K562 (cell line): ENCODE measurements around the gene GDF9. TPM values are rescaled to one million over a fixed set of nuclear protein-coding genes. Genes with fewer than 3 reads are reported as not detected.

ENCODE experiments used
- BRF2 ChIP-seq: IDR thresholded peaks from 3 replicates; pipeline ENCODE4 v1.6.1; 2011; ENCODE audit warnings: borderline replicate concordance, mild to moderate bottlenecking; ENCODE audit not compliant: insufficient read length, insufficient read depth
- CBX2 ChIP-seq: fragments of 200-600 bp; sonication (generic); IDR thresholded peaks from one replicate; pipeline ENCODE4 v1.6.1; 2012; ENCODE audit warnings: mild to moderate bottlenecking, low read length, inconsistent platforms; ENCODE audit not compliant: insufficient read depth, poor library complexity, severe bottlenecking
- CBX3 ChIP-seq, 2 experiments: IDR thresholded peaks; 1 replicate in 1 of 2; 2 replicates in 1 of 2; pipeline ENCODE4 v1.6.1; 2012; ENCODE audit warnings: inconsistent platforms in 2 of 2, low read length in 2 of 2, borderline replicate concordance in 1 of 2, control low read depth in 1 of 2
- GTF2E2 ChIP-seq: fragments of 200-800 bp; sonication (Bioruptor generic); IDR thresholded peaks from 2 replicates; pipeline ENCODE4 v1.6.1; 2016; ENCODE audit warnings: missing genetic modification characterization, missing compliant biosample characterization
- GTF2F1 ChIP-seq: IDR thresholded peaks from 2 replicates; pipeline ENCODE4 v1.6.1; 2011; ENCODE audit warnings: low read depth, low read length, improper control_type of control experiment
- LARP7 ChIP-seq: fragments of 450-650 bp; IDR thresholded peaks from 2 replicates; pipeline ENCODE4 v1.6.1; 2016
- MED1 ChIP-seq: sonication (generic); formaldehyde crosslinking; IDR thresholded peaks from 2 replicates; pipeline ENCODE4 v1.8.1; 2023; ENCODE audit warnings: missing genetic modification reagents, borderline replicate concordance
- NELFE ChIP-seq: IDR thresholded peaks from 2 replicates; pipeline ENCODE4 v1.6.1; 2011; ENCODE audit warnings: mild to moderate bottlenecking; ENCODE audit not compliant: insufficient read depth, insufficient read length
- RFX7 ChIP-seq: fragments of 250-450 bp; sonication (Bioruptor Pico); IDR thresholded peaks from 2 replicates; pipeline ENCODE4 v1.5.1; 2021; ENCODE audit warnings: mild to moderate bottlenecking
- RNF2 ChIP-seq: sonication (generic); IDR thresholded peaks from 2 replicates; pipeline ENCODE4 v1.6.1; 2016
- SMARCA5 ChIP-seq: fragments of 450-650 bp; IDR thresholded peaks from 2 replicates; pipeline ENCODE4 v1.6.1; 2016
- TAF7 ChIP-seq: fragments of 450-650 bp; IDR thresholded peaks from 2 replicates; pipeline ENCODE4 v1.6.1; 2016; ENCODE audit warnings: missing genetic modification characterization, missing compliant biosample characterization
- YY1 ChIP-seq, 3 experiments: IDR thresholded peaks; 2 replicates each; pipeline ENCODE4 v1.6.1; 2011; ENCODE audit warnings: low read length in 2 of 3, mild to moderate bottlenecking in 2 of 3, moderate library complexity in 2 of 3, borderline replicate concordance in 1 of 3, control low read depth in 1 of 3, low read depth in 1 of 3; ENCODE audit not compliant: insufficient read depth in 3 of 3, insufficient replicate concordance in 2 of 3, control insufficient read depth in 1 of 3, insufficient read length in 1 of 3; ENCODE audit errors: extremely low read depth in 1 of 3
- ZC3H4 ChIP-seq: sonication (generic); formaldehyde crosslinking; IDR thresholded peaks from 2 replicates; pipeline ENCODE4 v1.9.0; 2021; ENCODE audit warnings: missing genetic modification reagents, borderline replicate concordance
- ZNF184 ChIP-seq: sonication (generic); formaldehyde crosslinking; IDR thresholded peaks from 2 replicates; pipeline ENCODE4 v1.5.0; 2020; ENCODE audit warnings: missing genetic modification reagents
- ZNF274 ChIP-seq: IDR thresholded peaks from 2 replicates; pipeline ENCODE4 v1.6.1; 2011; ENCODE audit warnings: low read depth, mild to moderate bottlenecking, low read length, moderate library complexity, borderline replicate concordance
- ZNF778 ChIP-seq: fragments of 450-650 bp; formaldehyde crosslinking; IDR thresholded peaks from 2 replicates; pipeline ENCODE4 v1.4.0; 2020; ENCODE audit warnings: mild to moderate bottlenecking, moderate library complexity
- polyA plus RNA-seq, 8 experiments: library from polyadenylated mRNA; depleted of rRNA in 4 of 8; stranded (reverse) in 5 of 8; unstranded in 3 of 8; fragments of >200 nt; fragmentation: Nextera tagmentation in 2 of 8; fragmentation: Illumina TruSeq in 1 of 8; extraction: Ambion mirVana in 2 of 8; extraction: Trizol in 1 of 8; gene quantifications; 2 replicates each; pipeline versions ENCODE4 v1.2.1 to v1.2.3, GENCODE V29; 2011 to 2014; ENCODE audit warnings: inconsistent platforms in 1 of 8, missing spikeins in 1 of 8
- total RNA-seq, 7 experiments: library from RNA; depleted of rRNA in 6 of 7; stranded (reverse); fragments of >200 nt in 6 of 7; fragmentation: Illumina TruSeq in 2 of 7; extraction: Trizol in 2 of 7; gene quantifications; 2 replicates each; pipeline versions ENCODE4 v1.2.1 to v1.2.3, GENCODE V29; 2011 to 2021; ENCODE audit warnings: low replicate concordance in 1 of 7
- TF ChIP-seq, protein P1 (sequence below): fragments of 250-450 bp; sonication (Bioruptor Pico); IDR thresholded peaks from 2 replicates; pipeline ENCODE4 v1.8.0; 2022; ENCODE audit warnings: inconsistent platforms, mild to moderate bottlenecking, moderate library complexity, borderline replicate concordance

Gene GDF9
- total and polyA plus RNA-seq, 9 of the 15 experiments (the other 6 are each of a cell fraction or from before 2014, with no cell fraction given): 0.10 to 0.70 (median 0.20) TPM; not detected in 1

DNA sequence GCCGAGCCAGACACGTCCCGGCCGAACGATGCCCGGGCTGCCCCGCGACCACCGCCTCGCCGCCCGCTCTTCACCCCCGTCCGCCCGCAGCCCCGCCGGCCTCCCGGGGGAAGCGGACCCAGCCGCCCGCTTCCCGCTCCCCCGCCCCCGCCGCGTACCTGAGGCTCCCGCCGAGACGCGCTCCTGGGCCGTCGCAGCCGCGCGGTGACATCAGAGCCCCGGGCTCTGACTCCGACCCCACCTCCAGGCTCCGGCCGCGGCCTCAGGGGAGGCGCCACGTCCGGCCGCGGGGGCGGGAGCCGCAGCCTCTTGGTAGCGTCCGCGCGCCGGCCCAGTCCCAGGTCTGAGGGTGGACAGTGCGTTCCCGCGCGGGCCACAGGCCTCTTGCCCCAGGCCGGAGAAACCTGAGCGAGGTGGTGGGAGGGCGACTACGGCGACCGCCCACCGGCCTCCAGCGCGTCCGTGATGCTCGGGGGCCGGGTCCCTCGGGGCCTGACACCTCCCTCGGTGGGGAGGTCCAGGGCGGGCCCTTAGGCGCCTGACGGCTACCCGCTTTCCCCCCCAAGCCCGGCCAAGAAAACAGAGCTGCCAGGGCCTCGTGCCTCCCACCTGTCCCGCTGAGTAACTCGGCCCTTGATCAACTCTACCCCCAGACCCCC, 35.7 kb downstream of the GDF9 start, which contains the start of gene SHROOM1 (continued):
- TF ChIP-seq, protein P1, sequence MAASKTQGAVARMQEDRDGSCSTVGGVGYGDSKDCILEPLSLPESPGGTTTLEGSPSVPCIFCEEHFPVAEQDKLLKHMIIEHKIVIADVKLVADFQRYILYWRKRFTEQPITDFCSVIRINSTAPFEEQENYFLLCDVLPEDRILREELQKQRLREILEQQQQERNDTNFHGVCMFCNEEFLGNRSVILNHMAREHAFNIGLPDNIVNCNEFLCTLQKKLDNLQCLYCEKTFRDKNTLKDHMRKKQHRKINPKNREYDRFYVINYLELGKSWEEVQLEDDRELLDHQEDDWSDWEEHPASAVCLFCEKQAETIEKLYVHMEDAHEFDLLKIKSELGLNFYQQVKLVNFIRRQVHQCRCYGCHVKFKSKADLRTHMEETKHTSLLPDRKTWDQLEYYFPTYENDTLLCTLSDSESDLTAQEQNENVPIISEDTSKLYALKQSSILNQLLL (CRISPR knock-in tag): no peak
- TF ChIP-seq TAF7 (tag) (peak; percentile 35; the same call in 1 of the 2 replicates), MED1 (no peak), ZC3H4 (CRISPR knock-in tag) (no peak), GTF2E2 (tag) (peak; percentile 19; the same call in 1 of the 2 replicates), SMARCA5 (no peak), CBX3 (IDR thresholded peaks at IDR 0.05; ENCODE audit: borderline replicate concordance in 1 of 2, low read length in 2 of 2) (no peak), LARP7 (no peak), YY1 (IDR thresholded peaks at IDR 0.05; ENCODE audit: borderline replicate concordance in 1 of 3, control insufficient read depth in 1 of 3, extremely low read depth in 1 of 3, insufficient read depth in 3 of 3, insufficient read length in 1 of 3, insufficient replicate concordance in 2 of 3, low read depth in 1 of 3, low read length in 2 of 3) (peak in 2 of 3 experiments; percentile 37 to 72), ZNF274 (no peak), RFX7 (CRISPR knock-in tag) (no peak), ZNF778 (CRISPR knock-in tag) (no peak), GTF2F1 (no peak), CBX2 (no peak), ZNF184 (no peak), BRF2 (no peak), NELFE (no peak), RNF2 (0 out of 2 replicates have a peak, but pooled peaks have one; percentile 40)
- TF ChIP-seq, all 486 proteins: peak for 120
